Smooth muscle cell (in vitro differentiated cells): ENCODE data around the gene RANBP1. TPM values are rescaled to one million over a fixed set of nuclear protein-coding genes. Genes with fewer than 3 reads are reported as not detected.
A peak's percentile ranks its signal among the peaks of the same experiment; 100 is the strongest.

Experiments used
- DNase-seq: peaks from one replicate; lab custom pipeline; 2025; ENCODE audit not compliant: unreplicated experiment; lab: John Stamatoyannopoulos, UW
- H2AFZ ChIP-seq: fragments of 200-600 bp; sonication (generic); 2 replicates; pipeline ENCODE4 v1.6.0; 2016; ENCODE audit warnings: antibody characterized with exemption, low read depth, mild to moderate bottlenecking
- H3F3A ChIP-seq: fragments of 200-600 bp; sonication (generic); 2 replicates; pipeline ENCODE4 v1.6.0; 2017; ENCODE audit warnings: antibody characterized with exemption, low read depth
- H3K27ac ChIP-seq: fragments of 200-600 bp; sonication (generic); 2 replicates; pipeline ENCODE4 v1.5.1; 2016; ENCODE audit warnings: low read depth, mild to moderate bottlenecking
- H3K27me3 ChIP-seq: fragments of 200-600 bp; sonication (generic); 2 replicates; pipeline ENCODE4 v1.6.1; 2016; ENCODE audit warnings: low read depth, mild to moderate bottlenecking
- H3K36me3 ChIP-seq: fragments of 200-600 bp; sonication (generic); 2 replicates; pipeline ENCODE4 v1.5.1; 2016; ENCODE audit warnings: low read depth
- H3K4me1 ChIP-seq: fragments of 200-600 bp; sonication (generic); 2 replicates; pipeline ENCODE4 v1.5.1; 2016; ENCODE audit warnings: low read depth
- H3K4me2 ChIP-seq: fragments of 200-600 bp; sonication (generic); 2 replicates; pipeline ENCODE4 v1.6.0; 2016; ENCODE audit warnings: mild to moderate bottlenecking
- H3K4me3 ChIP-seq: fragments of 200-600 bp; sonication (generic); 2 replicates; pipeline ENCODE4 v1.5.1; 2016; ENCODE audit warnings: mild to moderate bottlenecking
- H3K79me2 ChIP-seq: fragments of 200-600 bp; sonication (generic); 2 replicates; pipeline ENCODE4 v1.6.0; 2016; ENCODE audit warnings: low read depth, mild to moderate bottlenecking
- H3K9ac ChIP-seq: fragments of 200-600 bp; sonication (generic); 2 replicates; pipeline ENCODE4 v1.6.0; 2016; ENCODE audit warnings: low read depth
- H3K9me3 ChIP-seq: fragments of 200-600 bp; sonication (generic); replicated peaks from 2 replicates; pipeline ENCODE4 v1.5.1; 2016; ENCODE audit warnings: low read depth
- H4K20me1 ChIP-seq: fragments of 200-600 bp; sonication (generic); 2 replicates; pipeline ENCODE4 v1.6.0; 2016; ENCODE audit warnings: low read depth
- CTCF ChIP-seq: fragments of 200-600 bp; sonication (generic); IDR thresholded peaks from 2 replicates; pipeline ENCODE4 v1.5.1; 2017; ENCODE audit warnings: borderline replicate concordance, mild to moderate bottlenecking, antibody characterized with exemption; ENCODE audit not compliant: insufficient read depth, poor library complexity, severe bottlenecking
- WGBS: methylation state at CpG from one replicate; pipeline ENCODE4 v1.1.7; 2016; ENCODE audit warnings: low lambda C conversion rate; 5-methylcytosine and 5-hydroxymethylcytosine counted together
- polyA plus RNA-seq: library from polyadenylated mRNA; unstranded; fragments of >200 nt; fragmentation: Nextera tagmentation; extraction: Ambion mirVana; gene quantifications from 2 replicates; pipeline ENCODE4 v1.2.1, GENCODE V29; 2016
- total RNA-seq: library from RNA; depleted of rRNA; stranded (reverse); fragments of >200 nt; gene quantifications from 2 replicates; pipeline ENCODE4 v1.2.3, GENCODE V29; 2014

The RANBP1 gene
- total and polyA plus RNA-seq, 2 experiments from 2014 or later: 235 to 331 TPM

GRCh38 chr22:20150381-20151275, 34.7 kb downstream of the RANBP1 start, which contains the start of gene CCDC188:
CCDC188 (minus strand) TSS chr22:20151055; CDS start chr22:20150986, 69 bp downstream.
- H3K36me3 ChIP-seq: no peaks in the 10 kb centered on the region
- TF ChIP-seq CTCF: no peak
- no peaks in the 10 kb centered on the region for H3K9me3 ChIP-seq
- H2AFZ ChIP-seq: no peak within 1 kb of the TSS
- no peak for DNase-seq
- H3K4me3 ChIP-seq: no peak within 1 kb of the TSS
- no peaks in the 10 kb centered on the region for H3K27me3 ChIP-seq
- H3K9ac ChIP-seq: no peak within 1 kb of the TSS
- no peak within 1 kb of the TSS for H3K27ac ChIP-seq
- peaks cover 12% of the 10 kb centered on the region for H4K20me1 ChIP-seq
- H3K79me2 ChIP-seq: no peaks in the 10 kb centered on the region
- H3K4me2 ChIP-seq: no peak within 1 kb of the TSS
- no peaks in the 10 kb centered on the region for H3F3A ChIP-seq
- H3K4me1 ChIP-seq: no peaks in the 10 kb centered on the region
- 85% methylated on average over 8 of the region's 14 CpGs for WGBS

GRCh38 chr22:20151276-20151588, 35.3 kb downstream of the RANBP1 start:
- Histone ChIP-seq H3K9ac (no peak overlapping the region), H3K79me2 (no peaks in the 10 kb centered on the region), H3K4me3 (no peak overlapping the region), H3K4me1 (no peaks in the 10 kb centered on the region), H4K20me1 (peaks cover 6% of the 10 kb centered on the region), H3F3A (no peaks in the 10 kb centered on the region), H3K27me3 (no peaks in the 10 kb centered on the region), H3K4me2 (no peak overlapping the region), H3K9me3 (no peaks in the 10 kb centered on the region), H3K27ac (no peak overlapping the region), H2AFZ (no peak overlapping the region), H3K36me3 (no peaks in the 10 kb centered on the region)
- WGBS: 91% methylated on average over 4 of the region's 4 CpGs
- DNase-seq: no peak
- no peak for TF ChIP-seq CTCF

GRCh38 chr22:20152464-20152890, 36.6 kb downstream of the RANBP1 start:
- Histone ChIP-seq H3K4me3 (no peak overlapping the region), H3K4me2 (no peak overlapping the region), H2AFZ (no peak overlapping the region), H3K27me3 (no peaks in the 10 kb centered on the region), H3F3A (no peaks in the 10 kb centered on the region), H3K79me2 (no peaks in the 10 kb centered on the region), H3K36me3 (no peaks in the 10 kb centered on the region), H3K9me3 (no peaks in the 10 kb centered on the region), H3K4me1 (no peaks in the 10 kb centered on the region), H3K27ac (no peak overlapping the region), H3K9ac (no peak overlapping the region), H4K20me1 (no peaks in the 10 kb centered on the region)
- WGBS: 94% methylated on average over 14 of the region's 14 CpGs
- no peak for TF ChIP-seq CTCF
- no peak for DNase-seq

GRCh38 chr22:20153945-20154344, 38.0 kb downstream of the RANBP1 start:
- Histone ChIP-seq H3K9me3 (no peaks in the 10 kb centered on the region), H2AFZ (no peak overlapping the region), H4K20me1 (no peaks in the 10 kb centered on the region), H3K4me3 (no peak overlapping the region), H3K36me3 (no peaks in the 10 kb centered on the region), H3K4me1 (no peaks in the 10 kb centered on the region), H3K27ac (no peak overlapping the region), H3K4me2 (peak overlapping the region; percentile 9), H3K27me3 (no peaks in the 10 kb centered on the region), H3K79me2 (no peaks in the 10 kb centered on the region), H3F3A (no peaks in the 10 kb centered on the region), H3K9ac (no peak overlapping the region)
- no peak for DNase-seq
- WGBS: 67% methylated on average over 16 of the region's 16 CpGs
- no peak for TF ChIP-seq CTCF
